GM12801 (cell line): ENCODE measurements around the gene CHRM4.

ENCODE experiments used
- CTCF ChIP-seq: IDR thresholded peaks from one replicate; pipeline ENCODE4 v1.5.1; 2011; ENCODE audit warnings: control low read depth; ENCODE audit not compliant: insufficient read length; ENCODE audit errors: extremely low read depth

Gene CHRM4

GRCh38 chr11:46369458-46370152 is 22.0 kb downstream of the CHRM4 start:
- no peak for TF ChIP-seq CTCF

- TF ChIP-seq CTCF, result no peak
Observed at GRCh38 chr11:46367916-46368267, 23.7 kb downstream of the CHRM4 start.

GRCh38 chr11:46367244-46367915 is 24.2 kb downstream of the CHRM4 start:
- TF ChIP-seq CTCF, result no peak

- TF ChIP-seq CTCF, result no peak
Observed at GRCh38 chr11:46366661-46367161, 24.9 kb downstream of the CHRM4 start.

- TF ChIP-seq CTCF, result no peak
Observed at GRCh38 chr11:46366260-46366659, 25.3 kb downstream of the CHRM4 start.

- TF ChIP-seq CTCF, result no peak
Observed at GRCh38 chr11:46364791-46365190, 26.8 kb downstream of the CHRM4 start.

GRCh38 chr11:46364056-46364455 is 27.5 kb downstream of the CHRM4 start:
- no peak for TF ChIP-seq CTCF
